GM19328 (cell line): ENCODE measurements around the gene UGT1A9.

Source experiments
- ATAC-seq: cut with Tn5 transposase; IDR thresholded peaks from one replicate; pipeline ENCODE4 v1.9.1; 2021; ENCODE audit warnings: mild to moderate bottlenecking, moderate library complexity; ENCODE audit not compliant: unreplicated experiment

UGT1A9 gene

DNA sequence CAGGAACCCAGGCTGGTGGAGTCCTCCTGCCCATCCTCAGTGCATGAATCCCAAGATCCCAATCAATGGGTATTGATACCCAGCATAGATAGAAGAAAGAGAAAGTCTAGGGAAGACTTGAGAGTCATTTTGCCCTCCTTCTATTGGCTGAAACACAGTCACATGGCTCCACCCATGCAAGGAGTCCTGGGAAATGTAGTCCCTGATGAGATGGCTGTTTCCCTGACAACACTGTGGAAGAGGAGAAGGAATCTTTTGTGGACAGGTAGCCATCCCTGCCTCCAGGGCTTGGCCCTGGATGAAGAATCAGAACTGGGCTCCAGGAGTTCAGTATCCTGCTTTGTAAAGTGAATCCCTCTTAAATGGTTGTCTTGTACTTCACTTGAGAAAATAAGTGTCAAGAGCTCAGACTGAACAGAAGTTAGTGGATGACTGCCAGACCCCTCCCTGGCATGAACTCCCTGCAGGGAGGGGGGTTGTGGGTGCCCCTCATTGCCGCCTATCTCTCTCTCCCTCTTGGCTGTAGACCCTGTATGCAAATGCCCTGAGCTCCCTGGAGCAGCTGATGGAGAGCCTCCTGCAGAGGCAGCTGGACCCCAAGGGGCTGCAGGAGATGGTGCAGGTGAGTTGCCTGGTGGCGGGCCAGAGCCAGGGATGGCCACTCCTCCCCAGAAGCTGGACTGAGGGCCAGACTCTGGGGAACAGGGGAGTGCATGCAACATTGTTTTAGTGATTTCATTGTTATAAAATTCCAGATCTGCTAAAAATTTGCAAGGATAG lies 142.5 kb downstream of the UGT1A9 start:
- ATAC-seq = no peak

DNA sequence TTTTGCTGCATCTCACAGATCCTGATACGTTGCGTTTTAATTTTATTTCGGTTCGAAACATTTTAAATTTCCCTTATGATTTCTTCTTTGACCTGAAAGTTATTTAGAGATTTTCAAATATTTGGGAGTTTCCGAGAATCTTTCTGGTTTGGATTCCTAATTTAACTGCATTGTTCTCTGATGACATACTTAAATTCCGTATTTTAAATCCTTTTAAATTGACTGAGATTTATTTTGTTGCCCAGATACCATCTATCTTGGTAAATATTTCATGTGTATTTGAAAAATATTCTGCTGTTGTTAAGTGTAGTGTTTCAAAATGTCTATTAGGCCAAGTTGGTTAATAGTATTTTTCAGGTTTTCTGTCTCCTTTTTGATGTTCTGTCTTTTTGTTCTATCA lies 144.2 kb downstream of the UGT1A9 start:
- no peak for ATAC-seq

DNA sequence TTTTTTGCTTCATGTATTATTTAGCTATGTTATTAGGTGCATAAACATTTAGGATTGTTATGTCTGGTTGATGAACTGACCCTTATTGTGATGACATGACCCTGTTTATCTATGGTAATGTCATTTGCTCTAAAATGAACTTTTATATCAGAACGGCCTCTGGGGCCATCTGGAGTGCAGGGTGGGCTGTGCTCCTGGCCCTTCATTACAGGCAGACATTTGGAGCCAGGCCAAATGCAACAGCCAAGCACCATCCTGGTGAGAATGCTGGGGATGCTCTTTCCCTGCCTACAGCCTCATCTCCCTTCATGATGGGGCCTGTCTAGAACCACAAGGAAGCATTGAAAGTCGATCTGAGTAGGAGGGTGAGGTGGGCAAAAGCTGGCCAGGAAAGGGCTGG lies 144.6 kb downstream of the UGT1A9 start:
- ATAC-seq = no peak

DNA sequence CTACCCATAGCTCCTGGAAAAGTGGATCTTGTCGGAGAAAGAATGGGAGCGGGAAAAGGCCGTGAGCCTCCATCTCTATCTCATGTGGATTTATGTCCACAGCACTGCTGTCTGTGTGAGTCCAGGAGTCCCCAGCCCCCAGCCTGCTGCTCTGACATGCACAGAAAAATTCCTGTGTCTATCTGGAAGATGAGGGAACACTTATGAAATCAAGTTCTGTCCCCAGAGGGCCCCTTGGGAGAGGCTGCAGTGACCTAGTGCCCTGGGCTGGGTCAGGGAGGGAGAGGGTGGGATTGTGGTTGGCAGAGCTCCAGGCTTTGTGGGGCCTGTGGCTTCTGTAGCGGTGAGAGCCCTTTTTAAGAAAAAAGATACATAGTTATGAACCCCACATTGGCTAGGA lies 145.1 kb downstream of the UGT1A9 start:
- no peak for ATAC-seq

DNA sequence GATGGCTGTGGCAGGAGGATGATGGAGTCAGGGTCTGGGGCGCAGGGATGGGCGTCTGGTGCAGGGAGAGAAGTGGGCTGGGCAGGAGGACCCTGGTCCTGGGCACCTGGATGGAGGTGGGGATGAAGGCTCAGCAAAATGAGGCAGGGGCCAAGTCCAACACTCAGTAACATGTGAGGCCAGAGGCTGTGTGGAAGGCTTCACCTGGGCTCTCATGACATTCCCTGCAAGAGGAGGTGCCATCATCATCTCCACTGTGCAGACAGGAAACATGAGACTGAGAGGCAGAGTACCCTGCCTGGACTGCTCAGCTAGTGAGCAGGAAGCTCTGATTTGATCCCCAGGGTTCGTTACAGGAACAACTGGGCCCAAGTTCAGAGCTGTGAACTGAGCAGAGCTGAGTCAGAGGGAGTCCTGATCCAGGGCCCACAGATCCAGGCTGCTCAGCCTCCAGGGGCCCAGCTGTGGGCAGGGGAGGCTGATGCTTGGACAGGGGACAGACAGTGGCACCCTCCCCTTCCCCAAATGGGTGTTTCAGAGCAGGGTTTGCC lies 145.7 kb downstream of the UGT1A9 start:
- no peak for ATAC-seq

DNA sequence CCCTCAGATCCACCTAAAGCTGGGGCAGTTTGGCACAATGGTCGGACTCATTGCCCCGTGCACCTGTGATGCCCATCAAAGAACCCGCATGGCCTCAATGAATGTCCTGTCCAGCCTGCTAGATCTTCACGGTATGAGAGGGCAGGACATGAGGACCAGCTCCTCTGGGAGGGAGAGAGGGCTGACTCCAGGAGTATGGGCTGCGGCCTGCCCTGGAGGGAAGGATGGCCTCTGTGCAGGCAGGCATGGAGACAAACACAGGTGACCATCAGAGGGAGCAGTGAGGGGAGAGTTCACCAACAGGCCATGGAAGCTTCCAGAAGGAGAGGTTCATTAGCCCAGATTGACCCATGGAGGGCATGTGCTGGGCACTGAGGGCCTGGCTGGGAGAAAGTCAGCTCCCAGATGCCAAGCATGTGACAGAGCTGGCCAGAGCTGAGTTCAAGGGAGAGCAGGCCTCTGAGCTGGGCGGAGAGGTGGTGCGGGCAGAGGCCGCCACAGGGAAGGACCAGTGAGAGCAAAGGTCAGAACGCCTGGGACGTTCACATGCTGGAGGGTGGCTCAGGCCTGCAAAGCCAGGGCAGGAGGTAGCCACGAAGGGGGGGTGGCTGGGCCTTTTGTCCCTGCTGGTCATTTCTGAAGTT lies 146.4 kb downstream of the UGT1A9 start:
- no peak for ATAC-seq

DNA sequence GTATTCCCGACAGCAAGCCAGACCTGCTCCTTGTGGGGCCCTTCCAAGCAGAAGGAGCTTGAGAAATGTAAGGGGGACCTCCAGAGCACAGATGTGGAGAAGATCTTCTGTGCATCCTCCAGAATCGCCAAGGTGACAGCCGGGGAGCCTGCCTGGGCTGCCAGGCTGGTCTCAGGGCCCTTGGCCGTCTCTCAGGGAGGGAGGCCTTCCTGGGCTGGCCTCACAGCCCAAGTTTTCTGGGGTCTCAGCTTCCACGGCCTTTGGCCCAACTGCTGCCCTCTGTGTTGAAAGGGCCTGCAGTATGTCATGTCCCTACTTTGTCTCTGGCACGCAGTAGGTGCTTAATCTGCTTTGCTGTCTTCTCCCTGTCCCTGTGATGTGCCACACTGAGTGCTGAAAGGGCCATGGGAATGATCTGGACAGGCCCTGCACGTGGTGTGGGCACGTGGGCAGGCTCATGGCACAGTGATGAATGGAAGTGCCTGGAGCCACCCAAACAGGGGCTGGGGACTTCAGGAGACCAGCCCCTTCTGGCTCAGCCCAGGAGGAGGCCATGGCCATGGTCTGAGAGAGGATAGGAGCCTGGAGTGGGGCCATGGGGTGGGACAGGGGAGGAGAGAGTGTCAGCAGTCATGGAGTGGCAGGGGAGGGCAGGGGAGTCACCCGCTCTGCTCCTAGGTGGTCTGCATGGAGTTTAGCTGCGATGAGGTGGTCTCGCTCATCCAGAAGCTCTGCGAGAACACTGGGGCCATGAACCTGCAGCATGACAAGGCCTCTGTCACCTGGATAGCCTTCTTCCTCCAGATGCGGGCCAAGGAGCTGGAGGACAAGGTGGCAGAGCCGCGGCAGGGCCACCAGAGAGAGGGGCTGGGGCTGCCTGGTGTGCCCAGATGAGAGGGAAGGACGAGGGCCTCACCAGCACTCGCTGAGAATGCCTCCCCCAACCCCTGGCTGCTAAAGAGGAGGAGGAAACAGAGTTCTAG lies 147.2 kb downstream of the UGT1A9 start:
- ATAC-seq = no peak

DNA sequence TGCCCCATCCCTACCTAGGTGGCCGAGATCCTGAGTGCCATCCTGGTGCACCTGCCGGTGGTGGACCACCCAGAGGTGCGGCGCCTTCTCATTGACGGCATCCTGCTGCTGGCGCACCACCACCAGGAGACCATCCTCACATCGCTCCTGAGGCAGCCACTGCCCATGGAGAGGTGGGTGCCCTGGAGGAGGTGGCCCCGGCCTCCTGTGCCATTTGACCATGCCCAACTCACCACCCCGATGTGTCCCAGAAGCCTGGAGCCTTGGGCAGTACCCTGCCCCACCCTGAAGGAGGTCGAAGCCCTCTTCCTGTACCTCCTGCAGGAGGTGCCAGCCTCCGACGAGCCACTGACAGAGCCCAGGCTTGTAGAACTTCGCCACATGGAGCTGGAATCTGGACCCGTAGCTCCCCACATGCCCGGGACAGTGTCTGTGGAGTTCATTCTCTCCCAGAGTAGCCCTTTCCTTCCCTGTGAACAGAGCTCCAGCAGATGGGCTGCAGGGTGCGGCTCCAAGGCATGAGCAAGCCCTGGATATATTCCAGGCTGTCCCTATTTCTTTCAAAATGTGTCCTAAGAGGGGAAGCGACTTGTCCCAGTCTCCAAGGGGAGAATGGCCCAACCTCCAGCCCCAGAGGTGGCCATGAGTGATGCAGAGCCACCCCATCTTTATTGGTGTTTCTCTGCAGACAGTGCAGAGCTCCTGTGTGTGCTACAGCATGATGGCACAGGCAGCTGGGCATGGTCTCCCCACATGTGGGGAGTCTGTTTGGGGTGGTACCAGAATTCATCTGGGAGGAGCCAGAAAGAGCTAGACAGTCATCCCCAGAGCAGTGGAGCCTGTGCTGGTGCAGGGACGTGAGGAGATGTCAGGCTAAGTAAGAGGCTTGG lies 148.4 kb downstream of the UGT1A9 start:
- no peak for ATAC-seq

DNA sequence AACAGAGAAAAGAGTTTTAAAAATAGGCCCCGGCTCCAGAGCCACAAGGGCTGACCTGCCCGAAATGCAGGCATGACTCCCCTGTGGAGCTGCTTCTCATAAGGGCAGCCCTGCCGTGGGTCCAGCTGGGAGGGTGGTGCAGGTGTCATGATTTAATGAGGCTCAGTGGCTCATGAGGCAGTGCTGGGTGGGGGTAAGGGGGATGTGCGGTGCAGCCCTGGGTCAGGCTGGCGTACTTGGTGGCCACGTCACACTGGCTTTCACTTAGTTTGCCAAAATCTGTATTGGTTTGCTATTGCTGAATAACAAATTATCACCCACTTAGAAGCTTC lies 149.0 kb downstream of the UGT1A9 start:
- ATAC-seq = no peak

DNA sequence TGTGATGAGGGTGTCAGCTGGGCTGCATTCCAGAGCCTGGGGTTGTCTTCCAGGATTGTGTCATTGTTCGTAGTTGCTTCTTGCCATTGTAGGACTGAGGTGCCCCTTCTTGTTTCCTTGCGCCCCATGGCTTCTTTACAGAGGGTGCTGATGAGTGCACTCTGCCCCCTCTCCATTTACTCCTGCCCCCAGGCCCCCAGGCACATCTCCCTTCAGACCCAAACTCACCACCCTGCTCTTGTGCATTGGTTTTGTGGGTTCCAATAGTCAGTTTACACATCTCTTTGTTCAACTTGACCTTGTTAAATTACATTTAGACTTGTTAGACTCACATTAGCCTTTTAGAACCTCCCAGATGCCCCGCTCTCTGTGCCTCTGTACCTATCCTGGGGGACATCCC lies 149.5 kb downstream of the UGT1A9 start:
- ATAC-seq = no peak

DNA sequence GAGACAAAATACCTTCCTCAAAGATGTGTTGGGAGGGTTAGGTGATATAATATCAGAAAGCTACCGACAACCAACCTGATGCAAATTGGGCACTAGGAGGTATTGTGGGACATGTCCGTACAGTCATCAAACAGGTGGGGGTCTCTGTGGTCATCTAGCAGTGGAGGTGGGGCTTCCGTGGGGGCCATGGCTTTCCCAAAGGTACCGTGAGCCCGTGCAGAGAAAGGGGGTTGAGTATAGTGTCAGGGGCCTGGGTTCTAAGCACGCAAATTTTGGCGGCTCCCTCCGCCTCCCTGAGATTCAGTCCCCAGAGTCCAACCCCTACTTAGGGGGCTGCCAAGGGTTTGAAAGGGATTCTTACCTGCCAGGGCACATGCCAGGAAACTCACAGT lies 150.0 kb downstream of the UGT1A9 start:
- ATAC-seq = no peak

DNA sequence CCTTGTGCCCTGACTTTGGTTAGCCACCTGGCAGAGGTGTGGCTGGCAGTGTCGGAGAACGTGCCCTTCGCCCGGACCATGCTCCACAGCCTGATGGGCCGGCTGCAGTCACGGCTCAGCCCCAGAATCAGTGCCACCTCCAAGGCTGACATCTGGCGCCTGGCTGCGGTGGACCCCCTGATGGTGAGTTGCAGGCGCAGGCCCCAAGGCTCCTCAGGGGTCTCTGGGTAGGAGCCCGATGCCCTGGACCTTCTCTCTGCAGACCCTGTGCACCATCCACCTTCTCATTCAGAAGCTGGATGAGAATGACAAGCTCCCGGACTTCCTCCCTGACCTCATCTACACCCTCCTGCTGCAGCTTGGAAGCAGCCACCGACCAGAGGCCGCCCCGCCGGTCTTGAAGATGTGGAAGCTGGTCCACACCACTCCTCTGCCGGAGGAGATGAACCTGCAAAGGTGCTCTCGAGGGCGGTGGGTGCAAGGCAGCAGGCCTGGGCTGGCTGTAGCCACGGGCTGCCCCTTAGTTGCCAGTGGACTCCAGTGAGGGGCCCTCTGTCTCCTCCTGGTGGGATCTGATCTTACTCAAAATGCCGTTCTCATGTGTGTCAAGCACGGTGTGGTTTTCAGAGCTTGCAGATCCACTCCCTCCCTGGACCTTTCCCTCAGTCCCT lies 150.5 kb downstream of the UGT1A9 start:
- no peak for ATAC-seq
